ENCODE measurements around the gene ADAMTS5.

DNA sequence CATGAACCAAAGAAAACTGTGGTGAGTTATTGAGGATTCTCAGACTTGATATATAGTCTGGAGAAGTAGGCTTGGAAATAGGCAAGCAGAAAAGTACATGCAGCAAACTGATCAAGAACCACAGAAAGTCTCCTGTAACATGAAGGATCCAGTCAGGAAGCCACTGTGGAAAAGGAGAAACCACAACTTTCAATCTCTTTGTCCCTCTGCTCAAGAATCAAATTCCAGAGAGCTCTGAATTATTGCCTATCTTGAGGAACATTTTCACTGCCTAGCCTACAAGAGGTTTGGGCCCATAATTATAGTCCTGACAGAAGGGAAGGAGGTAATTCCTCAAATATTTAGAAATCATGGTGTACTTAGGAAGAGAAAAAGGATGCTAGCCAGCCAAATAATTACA is 78.6 kb downstream of the ADAMTS5 start:
- TF ChIP-seq, protein P1, sequence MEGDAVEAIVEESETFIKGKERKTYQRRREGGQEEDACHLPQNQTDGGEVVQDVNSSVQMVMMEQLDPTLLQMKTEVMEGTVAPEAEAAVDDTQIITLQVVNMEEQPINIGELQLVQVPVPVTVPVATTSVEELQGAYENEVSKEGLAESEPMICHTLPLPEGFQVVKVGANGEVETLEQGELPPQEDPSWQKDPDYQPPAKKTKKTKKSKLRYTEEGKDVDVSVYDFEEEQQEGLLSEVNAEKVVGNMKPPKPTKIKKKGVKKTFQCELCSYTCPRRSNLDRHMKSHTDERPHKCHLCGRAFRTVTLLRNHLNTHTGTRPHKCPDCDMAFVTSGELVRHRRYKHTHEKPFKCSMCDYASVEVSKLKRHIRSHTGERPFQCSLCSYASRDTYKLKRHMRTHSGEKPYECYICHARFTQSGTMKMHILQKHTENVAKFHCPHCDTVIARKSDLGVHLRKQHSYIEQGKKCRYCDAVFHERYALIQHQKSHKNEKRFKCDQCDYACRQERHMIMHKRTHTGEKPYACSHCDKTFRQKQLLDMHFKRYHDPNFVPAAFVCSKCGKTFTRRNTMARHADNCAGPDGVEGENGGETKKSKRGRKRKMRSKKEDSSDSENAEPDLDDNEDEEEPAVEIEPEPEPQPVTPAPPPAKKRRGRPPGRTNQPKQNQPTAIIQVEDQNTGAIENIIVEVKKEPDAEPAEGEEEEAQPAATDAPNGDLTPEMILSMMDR (IDR thresholded peaks at IDR 0.05): no peak
- TF ChIP-seq POLR2A (IDR thresholded peaks at IDR 0.05) (no peak), EP300 (IDR thresholded peaks at IDR 0.05; ENCODE audit: low read depth) (no peak)
